Vagina (tissue), 2 donors: ENCODE data around the gene CRISP3. TPM values are rescaled to one million over a fixed set of nuclear protein-coding genes. Genes with fewer than 3 reads are reported as not detected.

ENCODE experiments used
- DNase-seq, 2 donors: peaks; one replicate each; pipeline ENCODE4 v3.0.0-alpha.2; 2017; ENCODE audit errors: extremely low spot score in 2 of 2
- H3K27ac ChIP-seq: fragments of 200-600 bp; sonication (generic); one replicate; pipeline ENCODE4 v1.5.1; 2019
- H3K27me3 ChIP-seq: fragments of 200-600 bp; sonication (generic); one replicate; pipeline ENCODE4 v1.5.1; 2019
- H3K36me3 ChIP-seq, 2 donors: fragments of 200-600 bp; sonication (generic); one replicate each; pipeline ENCODE4 v1.5.1; 2017 to 2019
- H3K4me1 ChIP-seq: fragments of 200-600 bp; sonication (generic); one replicate; pipeline ENCODE4 v1.5.1; 2019
- H3K4me3 ChIP-seq, 2 donors: fragments of 200-600 bp; sonication (generic); 1 replicate in 1 of 2; 2 replicates in 1 of 2; pipeline ENCODE4 v1.5.1; 2016 to 2019
- H3K9me3 ChIP-seq: fragments of 200-600 bp; sonication (generic); one replicate; pipeline ENCODE4 v1.5.1; 2019
- CTCF ChIP-seq, 3 experiments: fragments of 450-650 bp in 2 of 3; fragments of 200-600 bp in 1 of 3; sonication (generic) in 1 of 3; IDR thresholded peaks; one replicate each; pipeline ENCODE4 v1.5.1; 2017 to 2019; ENCODE audit warnings: antibody characterized with exemption in 3 of 3, mild to moderate bottlenecking in 2 of 3, moderate library complexity in 2 of 3
- POLR2A ChIP-seq, 2 donors: fragments of 450-650 bp; IDR thresholded peaks; one replicate each; pipeline ENCODE4 v1.6.1; 2017; ENCODE audit warnings: antibody characterized with exemption in 2 of 2, mild to moderate bottlenecking in 2 of 2, moderate library complexity in 2 of 2
- POLR2AphosphoS5 ChIP-seq, 2 donors: sonication (generic); formaldehyde crosslinking; IDR thresholded peaks; one replicate each; pipeline ENCODE4 v1.9.0; 2017; ENCODE audit warnings: antibody characterized with exemption in 2 of 2, mild to moderate bottlenecking in 2 of 2, low read depth in 1 of 2; ENCODE audit not compliant: insufficient read depth in 1 of 2
- intact Hi-C: fragments of 100-400 bp; cut with DNase I; formaldehyde crosslinking; loops from one replicate; pipeline ENCODE4 v1.15.1; 2023
- total RNA-seq: library from RNA; depleted of rRNA; stranded (reverse); fragments of >200 nt; gene quantifications from one replicate; pipeline ENCODE4 v1.2.3, GENCODE V29; 2016

CRISP3 gene
- total RNA-seq, 1 donor from 2014 or later: 19.2 TPM

- no peak for DNase-seq
- H3K36me3 ChIP-seq: no peaks in the 10 kb centered on the region
- no peaks in the 10 kb centered on the region for H3K4me1 ChIP-seq
- intact Hi-C loops: no loop called here
- no peak overlapping the region for H3K4me3 ChIP-seq
- H3K27ac ChIP-seq: no peak overlapping the region
- H3K27me3 ChIP-seq: no peaks in the 10 kb centered on the region
- TF ChIP-seq CTCF (IDR thresholded peaks at IDR 0.05): no peak
- no peak for TF ChIP-seq POLR2AphosphoS5 (IDR thresholded peaks at IDR 0.05; ENCODE audit: insufficient read depth in 1 of 2, low read depth in 1 of 2)
- no peak for TF ChIP-seq POLR2A (IDR thresholded peaks at IDR 0.05)
- H3K9me3 ChIP-seq: no peaks in the 10 kb centered on the region
Observed at GRCh38 chr6:49782293-49782692, 38.1 kb upstream of the CRISP3 start.

GRCh38 chr6:49776444-49776843 lies 32.3 kb upstream of the CRISP3 start:
- no peaks in the 10 kb centered on the region for H3K4me1 ChIP-seq
- H3K36me3 ChIP-seq: no peaks in the 10 kb centered on the region
- H3K9me3 ChIP-seq: no peaks in the 10 kb centered on the region
- no peak overlapping the region for H3K27ac ChIP-seq
- DNase-seq: no peak
- intact Hi-C loops: no loop called here
- H3K27me3 ChIP-seq: no peaks in the 10 kb centered on the region
- no peak overlapping the region for H3K4me3 ChIP-seq
- TF ChIP-seq POLR2AphosphoS5 (IDR thresholded peaks at IDR 0.05; ENCODE audit: insufficient read depth in 1 of 2, low read depth in 1 of 2): no peak
- no peak for TF ChIP-seq POLR2A (IDR thresholded peaks at IDR 0.05)
- TF ChIP-seq CTCF (IDR thresholded peaks at IDR 0.05): no peak

GRCh38 chr6:49775043-49775442 lies 30.9 kb upstream of the CRISP3 start:
- Histone ChIP-seq H3K36me3 (no peaks in the 10 kb centered on the region), H3K9me3 (no peaks in the 10 kb centered on the region), H3K27ac (no peak overlapping the region), H3K4me1 (no peaks in the 10 kb centered on the region), H3K27me3 (no peaks in the 10 kb centered on the region), H3K4me3 (no peak overlapping the region)
- TF ChIP-seq CTCF (IDR thresholded peaks at IDR 0.05): no peak
- TF ChIP-seq POLR2AphosphoS5 (IDR thresholded peaks at IDR 0.05; ENCODE audit: insufficient read depth in 1 of 2, low read depth in 1 of 2): no peak
- no peak for TF ChIP-seq POLR2A (IDR thresholded peaks at IDR 0.05)
- no peak for DNase-seq
- intact Hi-C loops: no loop called here

GRCh38 chr6:49772285-49772684 lies 28.1 kb upstream of the CRISP3 start:
- TF ChIP-seq POLR2A (IDR thresholded peaks at IDR 0.05): no peak
- TF ChIP-seq CTCF (IDR thresholded peaks at IDR 0.05): no peak
- TF ChIP-seq POLR2AphosphoS5 (IDR thresholded peaks at IDR 0.05; ENCODE audit: insufficient read depth in 1 of 2, low read depth in 1 of 2): no peak
- Histone ChIP-seq H3K27ac (no peak overlapping the region), H3K27me3 (no peaks in the 10 kb centered on the region), H3K4me3 (no peak overlapping the region), H3K9me3 (no peaks in the 10 kb centered on the region), H3K36me3 (no peaks in the 10 kb centered on the region), H3K4me1 (no peaks in the 10 kb centered on the region)
- intact Hi-C loops: no loop called here
- no peak for DNase-seq

- no peak overlapping the region for H3K4me3 ChIP-seq
- no peaks in the 10 kb centered on the region for H3K36me3 ChIP-seq
- H3K27me3 ChIP-seq: no peaks in the 10 kb centered on the region
- no peaks in the 10 kb centered on the region for H3K4me1 ChIP-seq
- intact Hi-C loops: no loop called here
- TF ChIP-seq CTCF (IDR thresholded peaks at IDR 0.05) (no peak), POLR2AphosphoS5 (IDR thresholded peaks at IDR 0.05; ENCODE audit: insufficient read depth in 1 of 2, low read depth in 1 of 2) (no peak), POLR2A (IDR thresholded peaks at IDR 0.05) (no peak)
- no peak overlapping the region for H3K27ac ChIP-seq
- no peak for DNase-seq
- H3K9me3 ChIP-seq: no peaks in the 10 kb centered on the region
Observed at GRCh38 chr6:49766762-49767161, 22.6 kb upstream of the CRISP3 start.
